IMR-90 (cell line): ENCODE results near the gene USB1. TPM values are rescaled to one million over a fixed set of nuclear protein-coding genes. Genes with fewer than 3 reads are reported as not detected.

Experiments used
- ATAC-seq: fragments of 200-7000 bp; cut with Tn5 transposase; 2 replicates; pipeline ENCODE4 v1.9.1; 2020; ENCODE audit warnings: low read depth, mild to moderate bottlenecking, moderate library complexity
- BruUV-seq: library from RNA; stranded (reverse); fragments of 400-500 nt; replicated peaks from 2 replicates; lab custom pipeline; 2021; lab: Mats Ljungman, UMichigan
- CTCF ChIA-PET: fragments of 300-600 bp; formaldehyde crosslinking; extraction: SDS; loops from one replicate; lab custom pipeline; 2021; ENCODE audit warnings: antibody characterized with exemption; lab: Yijun Ruan, JAX
- POLR2A ChIA-PET: fragments of 300-600 bp; sonication (Branson Sonifier 250); formaldehyde crosslinking; loops from one replicate; lab custom pipeline; 2022; ENCODE audit warnings: antibody characterized with exemption; ENCODE audit not compliant: unreplicated experiment; lab: Charles Lee
- DNase-seq: peaks from one replicate; pipeline ENCODE4 v3.0.0; 2013
- H2AFZ ChIP-seq: replicated peaks from 2 replicates; pipeline ENCODE3; 2013; ENCODE audit warnings: low read length, mild to moderate bottlenecking; ENCODE audit not compliant: poor library complexity
- H2AK5ac ChIP-seq: 2 replicates; pipeline ENCODE4 v1.6.1; 2013; ENCODE audit warnings: low read depth, low read length, inconsistent platforms
- H2AK9ac ChIP-seq: replicated peaks from 2 replicates; pipeline ENCODE3; 2013; ENCODE audit warnings: mild to moderate bottlenecking, low read depth, low read length, moderate library complexity; ENCODE audit not compliant: poor library complexity
- H2BK120ac ChIP-seq: 2 replicates; pipeline ENCODE4 v1.6.1; 2013; ENCODE audit warnings: low read depth, low read length, inconsistent platforms
- H2BK15ac ChIP-seq: 3 replicates; pipeline ENCODE4 v1.6.1; 2013; ENCODE audit warnings: low read depth, low read length, inconsistent platforms
- H2BK20ac ChIP-seq: 2 replicates; pipeline ENCODE4 v1.6.1; 2013; ENCODE audit warnings: low read depth, mild to moderate bottlenecking, inconsistent platforms, low read length, moderate library complexity
- H2BK5ac ChIP-seq: 2 replicates; pipeline ENCODE4 v1.6.1; 2013; ENCODE audit warnings: mild to moderate bottlenecking, low read depth, low read length, inconsistent platforms; ENCODE audit not compliant: poor library complexity, severe bottlenecking
- H3K14ac ChIP-seq: replicated peaks from 2 replicates; pipeline ENCODE4 v1.6.1; 2013; ENCODE audit warnings: low read depth, low read length, inconsistent platforms
- H3K18ac ChIP-seq: 2 replicates; pipeline ENCODE4 v1.6.1; 2013; ENCODE audit warnings: low read depth, low read length, control low read depth
- H3K23ac ChIP-seq: 2 replicates; pipeline ENCODE4 v1.6.1; 2013; ENCODE audit warnings: low read depth, low read length, inconsistent platforms
- H3K27ac ChIP-seq: 2 replicates; pipeline ENCODE4 v1.5.1; 2013; ENCODE audit warnings: mild to moderate bottlenecking, control low read depth, low read length; ENCODE audit not compliant: insufficient read depth
- H3K27me3 ChIP-seq: 2 replicates; pipeline ENCODE4 v1.6.1; 2013; ENCODE audit warnings: low read length; ENCODE audit not compliant: control insufficient read depth, insufficient read depth
- H3K36me3 ChIP-seq: 2 replicates; pipeline ENCODE4 v1.6.1; 2013; ENCODE audit warnings: low read length, mixed read lengths; ENCODE audit not compliant: control insufficient read depth, insufficient read depth
- H3K4ac ChIP-seq: 2 replicates; pipeline ENCODE4 v1.6.1; 2013; ENCODE audit warnings: low read depth, low read length, inconsistent platforms
- H3K4me1 ChIP-seq: 2 replicates; pipeline ENCODE4 v1.6.1; 2013; ENCODE audit warnings: low read length, mixed read lengths; ENCODE audit not compliant: control insufficient read depth, insufficient read depth
- H3K4me2 ChIP-seq: 2 replicates; pipeline ENCODE4 v1.6.1; 2013; ENCODE audit warnings: low read depth, mild to moderate bottlenecking, control low read depth, low read length, moderate library complexity
- H3K4me3 ChIP-seq: 2 replicates; pipeline ENCODE4 v1.5.1; 2013; ENCODE audit warnings: low read depth, mild to moderate bottlenecking, control low read depth, low read length, moderate library complexity; ENCODE audit not compliant: insufficient read depth
- H3K56ac ChIP-seq: 2 replicates; pipeline ENCODE4 v1.6.1; 2013; ENCODE audit warnings: low read length, inconsistent platforms; ENCODE audit not compliant: insufficient read depth; ENCODE audit errors: extremely low read depth
- H3K79me1 ChIP-seq, 2 experiments: 2 replicates each; pipeline ENCODE4 v1.6.1; 2013; ENCODE audit warnings: low read length in 2 of 2, inconsistent platforms in 1 of 2, low read depth in 1 of 2
- H3K9ac ChIP-seq: 2 replicates; pipeline ENCODE4 v1.6.1; 2013; ENCODE audit warnings: low read depth, low read length, control low read depth
- H3K9me1 ChIP-seq: 2 replicates; pipeline ENCODE4 v1.6.1; 2013; ENCODE audit warnings: low read length, inconsistent platforms; ENCODE audit not compliant: insufficient read depth
- H3K9me3 ChIP-seq: 2 replicates; pipeline ENCODE4 v1.6.1; 2013; ENCODE audit warnings: low read length; ENCODE audit not compliant: control insufficient read depth, insufficient read depth
- H4K20me1 ChIP-seq: 2 replicates; pipeline ENCODE4 v1.6.1; 2013; ENCODE audit warnings: low read length, inconsistent platforms; ENCODE audit not compliant: insufficient read depth
- H4K5ac ChIP-seq: 2 replicates; pipeline ENCODE4 v1.6.1; 2013; ENCODE audit warnings: mild to moderate bottlenecking, low read depth, low read length, control low read depth
- H4K8ac ChIP-seq, 2 experiments: 2 replicates each; pipeline ENCODE4 v1.6.1; 2013; ENCODE audit warnings: low read depth in 2 of 2, low read length in 2 of 2, control low read depth in 1 of 2, inconsistent platforms in 1 of 2
- H4K91ac ChIP-seq: 2 replicates; pipeline ENCODE4 v1.6.1; 2013; ENCODE audit warnings: low read depth, low read length, inconsistent platforms; ENCODE audit not compliant: insufficient read depth
- CEBPB ChIP-seq: IDR thresholded peaks from 2 replicates; pipeline ENCODE4 v1.6.1; 2012; ENCODE audit warnings: low read depth, low read length, improper control_type of control experiment
- FOS ChIP-seq: fragments of 150-350 bp; IDR thresholded peaks from 2 replicates; pipeline ENCODE4 v1.6.1; 2016; ENCODE audit warnings: low read depth, low read length
- MAFK ChIP-seq: IDR thresholded peaks from 2 replicates; pipeline ENCODE4 v1.6.1; 2012; ENCODE audit warnings: low read depth, low read length, improper control_type of control experiment
- MXI1 ChIP-seq: IDR thresholded peaks from 2 replicates; pipeline ENCODE4 v1.6.1; 2012; ENCODE audit warnings: low read depth, mild to moderate bottlenecking, low read length, moderate library complexity, borderline replicate concordance
- NFE2L2 ChIP-seq: fragments of 150-350 bp; IDR thresholded peaks from 2 replicates; pipeline ENCODE4 v1.6.1; 2016; ENCODE audit warnings: low read depth, mild to moderate bottlenecking, low read length
- POLR2A ChIP-seq: IDR thresholded peaks from 2 replicates; pipeline ENCODE4 v1.6.1; 2012; ENCODE audit warnings: mild to moderate bottlenecking, low read depth, low read length
- RCOR1 ChIP-seq: IDR thresholded peaks from 2 replicates; pipeline ENCODE4 v1.6.1; 2012; ENCODE audit warnings: mild to moderate bottlenecking, low read length, improper control_type of control experiment; ENCODE audit not compliant: insufficient replicate concordance
- RFX5 ChIP-seq: IDR thresholded peaks from 2 replicates; pipeline ENCODE4 v1.8.0; 2012; ENCODE audit warnings: low read depth, mild to moderate bottlenecking, low read length, moderate library complexity
- SMC3 ChIP-seq: fragments of 150-350 bp; IDR thresholded peaks from 2 replicates; pipeline ENCODE4 v1.6.1; 2016; ENCODE audit warnings: low read depth, mild to moderate bottlenecking, antibody characterized with exemption, low read length, moderate library complexity
- WGBS, 2 experiments: methylation state at CpG; one replicate each; pipeline versions ENCODE4 v1.1.5 to v1.1.7; 2013; ENCODE audit warnings: missing lambda C conversion rate in 2 of 2; ENCODE audit not compliant: insufficient read length in 1 of 2; ENCODE audit errors: extremely low coverage in 2 of 2; 5-methylcytosine and 5-hydroxymethylcytosine counted together
- dilution Hi-C: fragments of 300-500 bp; cut with HindIII; formaldehyde crosslinking; loops from one replicate; pipeline ENCODE4 v1.14.3; 2018; ENCODE audit warnings: low sequenced_read_pairs; ENCODE audit not compliant: unreplicated experiment
- in situ Hi-C: fragments of 300-500 bp; cut with MboI; formaldehyde crosslinking; loops from 3 replicates; pipeline ENCODE4 v1.14.3; 2019; ENCODE audit warnings: low sequenced_read_pairs, inconsistent platforms, mixed read lengths
- intact Hi-C: fragments of 100-400 bp; cut with micrococcal nuclease; formaldehyde crosslinking; loops from 2 replicates; pipeline ENCODE4 v1.10.0; 2022
- polyA plus RNA-seq, 3 experiments: library from polyadenylated mRNA; depleted of rRNA; stranded (reverse); fragments of >200 nt; gene quantifications; 2 replicates each; pipeline ENCODE4 v1.2.3, GENCODE V29; 2012; ENCODE audit warnings: low replicate concordance in 1 of 3
- total RNA-seq: library from RNA; depleted of rRNA; stranded (reverse); fragments of >200 nt; gene quantifications from 2 replicates; pipeline ENCODE4 v1.2.3, GENCODE V29; 2012
- TF ChIP-seq, protein P1 (sequence below): fragments of 150-350 bp; IDR thresholded peaks from 2 replicates; pipeline ENCODE4 v1.6.1; 2017; ENCODE audit warnings: mild to moderate bottlenecking, antibody characterized with exemption, low read length, low read depth
- TF ChIP-seq, protein P2 (sequence below): fragments of 150-350 bp; IDR thresholded peaks from 2 replicates; pipeline ENCODE4 v1.6.1; 2016; ENCODE audit warnings: low read depth, mild to moderate bottlenecking, low read length, moderate library complexity, borderline replicate concordance

Gene USB1
- total and polyA plus RNA-seq, 2 of the 4 experiments (the other 2 are of a cell fraction) = 45.9 to 94.9 TPM

DNA sequence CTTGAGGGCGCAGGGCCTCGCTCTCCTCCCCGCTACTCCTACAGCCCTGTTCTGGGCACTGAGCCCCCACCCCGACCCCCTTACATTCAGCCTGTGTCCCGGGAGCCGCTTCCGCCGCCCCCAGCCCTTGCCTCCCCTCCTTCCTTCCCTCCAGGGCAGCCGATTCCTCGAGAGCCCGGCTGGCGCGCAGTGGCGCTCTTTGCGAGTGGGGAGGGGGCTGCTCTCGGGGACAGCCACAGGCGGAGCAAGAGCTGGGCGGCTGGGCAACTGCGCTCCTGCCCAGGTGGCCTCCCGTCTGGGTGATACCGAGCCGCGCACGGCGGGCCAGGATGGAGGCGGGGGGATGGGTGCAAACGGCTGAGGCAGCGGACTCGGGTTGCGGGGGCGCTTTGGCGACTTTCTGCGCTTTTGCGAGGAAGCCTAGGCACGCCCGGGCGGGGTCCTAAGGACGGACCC, 25.5 kb downstream of the USB1 start:
- ATAC-seq = no peak
- Histone ChIP-seq H3K14ac (no peak overlapping the region), H3K27me3 (peaks cover 36% of the 10 kb centered on the region), H3K4me2 (peak overlapping the region; percentile 76; the same call in 1 of the 2 replicates), H3K79me1 (no peaks in the 10 kb centered on the region), H2BK20ac (no peak overlapping the region), H3K4me3 (peak overlapping the region; percentile 61; the same call in 1 of the 2 replicates), H4K91ac (no peak overlapping the region), H4K5ac (no peak overlapping the region), H3K27ac (no peak overlapping the region), H2BK120ac (no peak overlapping the region), H3K56ac (no peak overlapping the region), H3K4ac (no peak overlapping the region), H2AFZ (peak overlapping the region; percentile 95), H2AK9ac (no peak overlapping the region), H3K18ac (no peak overlapping the region), H2BK5ac (no peak overlapping the region), H3K9ac (no peak overlapping the region), H3K36me3 (no peaks in the 10 kb centered on the region), H3K4me1 (peaks cover 14% of the 10 kb centered on the region), H3K23ac (no peak overlapping the region), H4K20me1 (peaks cover 9% of the 10 kb centered on the region; the same call in 1 of the 2 replicates), H2BK15ac (no peak overlapping the region), H3K9me3 (no peaks in the 10 kb centered on the region), H3K9me1 (peaks cover 4% of the 10 kb centered on the region; the same call in 1 of the 2 replicates), H2AK5ac (no peak overlapping the region), H4K8ac (no peak overlapping the region)
- TF ChIP-seq RFX5 (no peak), MAFK (no peak), RCOR1 (no peak), NFE2L2 (no peak), CEBPB (no peak), POLR2A (no peak), FOS (no peak), MXI1 (no peak), SMC3 (no peak)
- TF ChIP-seq, protein P1, sequence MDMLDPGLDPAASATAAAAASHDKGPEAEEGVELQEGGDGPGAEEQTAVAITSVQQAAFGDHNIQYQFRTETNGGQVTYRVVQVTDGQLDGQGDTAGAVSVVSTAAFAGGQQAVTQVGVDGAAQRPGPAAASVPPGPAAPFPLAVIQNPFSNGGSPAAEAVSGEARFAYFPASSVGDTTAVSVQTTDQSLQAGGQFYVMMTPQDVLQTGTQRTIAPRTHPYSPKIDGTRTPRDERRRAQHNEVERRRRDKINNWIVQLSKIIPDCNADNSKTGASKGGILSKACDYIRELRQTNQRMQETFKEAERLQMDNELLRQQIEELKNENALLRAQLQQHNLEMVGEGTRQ = no peak
- TF ChIP-seq, protein P2, sequence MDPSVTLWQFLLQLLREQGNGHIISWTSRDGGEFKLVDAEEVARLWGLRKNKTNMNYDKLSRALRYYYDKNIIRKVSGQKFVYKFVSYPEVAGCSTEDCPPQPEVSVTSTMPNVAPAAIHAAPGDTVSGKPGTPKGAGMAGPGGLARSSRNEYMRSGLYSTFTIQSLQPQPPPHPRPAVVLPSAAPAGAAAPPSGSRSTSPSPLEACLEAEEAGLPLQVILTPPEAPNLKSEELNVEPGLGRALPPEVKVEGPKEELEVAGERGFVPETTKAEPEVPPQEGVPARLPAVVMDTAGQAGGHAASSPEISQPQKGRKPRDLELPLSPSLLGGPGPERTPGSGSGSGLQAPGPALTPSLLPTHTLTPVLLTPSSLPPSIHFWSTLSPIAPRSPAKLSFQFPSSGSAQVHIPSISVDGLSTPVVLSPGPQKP = no peak
- ChIA-PET POLR2A (no interaction called here), CTCF (interaction anchor here (0.5 to 1.5 kb wide), 2 partner anchors 95 to 156 kb away, joined by 3 to 7 read pairs; no protein-coding TSS in a partner anchor)
- BruUV-seq = no TSS peak
- dilution Hi-C loops = no loop called here
- no peak for DNase-seq
- 1% methylated on average over 16 of the region's 38 CpGs; no CpG with 5 or more reads in 1 of the 2 experiments for WGBS, 2 experiments
- in situ Hi-C loops = no loop called here
- intact Hi-C loops = no loop called here
